ENCODE data around the gene CDH9. TPM values are rescaled to one million over a fixed set of nuclear protein-coding genes. Genes with fewer than 3 reads are reported as not detected.
A peak's percentile ranks its signal among the peaks of the same experiment; 100 is the strongest.

Gene CDH9
- 2.7 TPM for total RNA-seq

DNA sequence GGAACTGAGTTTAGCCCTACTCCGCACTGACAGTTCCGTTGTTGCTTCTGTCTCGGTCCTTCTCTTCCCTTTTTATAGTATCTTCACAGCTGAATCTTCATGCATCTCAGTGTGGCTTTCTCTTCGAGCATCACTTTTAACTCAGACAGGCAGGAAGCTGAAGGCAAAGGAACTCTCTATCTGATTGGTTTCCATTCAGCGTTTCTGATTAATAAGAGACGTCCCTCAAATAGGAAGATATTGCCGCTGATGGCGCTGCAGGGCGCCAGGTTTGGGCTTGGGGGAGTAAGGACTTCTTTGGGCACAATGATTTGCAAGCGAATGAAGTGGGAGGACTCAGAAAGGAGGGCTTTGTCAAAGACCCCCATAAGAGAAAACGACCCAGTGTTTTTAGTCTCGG, at the start of gene CDH9:
Gene CDH9 (minus strand): TSS at position 111 of the 400 bp plus-strand sequence. CDS start 50,253 bp downstream, outside the sequence.
- DNase-seq (ENCODE audit: low read depth in 2 of 3, low spot score in 2 of 3), result peak in 1 of 3 donors; percentile 28

DNA sequence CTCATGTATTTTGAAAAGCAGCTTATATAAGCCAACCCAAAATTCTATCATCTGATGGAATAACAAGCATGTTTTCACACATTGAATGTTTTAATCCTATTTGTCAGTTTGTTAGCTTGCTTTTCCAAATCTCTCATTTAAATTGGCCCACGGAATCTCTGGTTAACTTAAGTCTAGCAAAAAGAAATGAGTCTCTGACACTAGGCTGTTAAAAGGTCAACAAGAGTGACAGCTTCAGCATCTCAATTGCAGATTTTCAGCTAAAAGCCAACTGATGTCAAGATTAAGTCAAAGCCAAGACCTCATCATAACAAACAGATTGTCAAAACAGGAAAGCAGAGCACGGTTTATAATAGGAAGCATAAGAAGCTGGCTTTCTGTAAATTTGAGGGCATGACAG, 49.4 kb upstream of the CDH9 start:
- DNase-seq (ENCODE audit: low read depth in 2 of 3, low spot score in 2 of 3), result no peak

GRCh38 chr5:27083449-27084415, 45.3 kb upstream of the CDH9 start:
- no peak for DNase-seq (ENCODE audit: low read depth in 2 of 3, low spot score in 2 of 3)

DNA sequence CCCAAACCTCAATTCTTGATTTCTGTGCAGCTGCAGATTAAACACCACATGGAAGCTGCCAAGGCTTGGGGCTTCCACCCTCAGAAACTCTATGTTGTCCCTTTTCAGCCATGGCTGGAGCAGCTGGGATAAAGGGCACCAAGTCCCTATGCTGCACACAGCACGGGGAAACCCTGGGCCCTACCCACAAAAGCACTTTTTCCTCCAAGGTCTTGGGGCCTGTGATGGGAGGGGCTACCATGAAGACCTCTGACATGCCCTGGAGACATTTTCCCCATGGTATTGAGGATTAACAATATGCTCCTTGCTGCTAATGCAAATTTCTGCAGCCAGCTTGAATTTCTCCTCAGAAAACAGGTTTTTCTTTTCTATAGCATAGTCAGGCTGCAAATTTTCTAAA, 41.8 kb upstream of the CDH9 start:
- DNase-seq (ENCODE audit: low read depth in 2 of 3, low spot score in 2 of 3), result no peak

GRCh38 chr5:27062451-27062850, 24.1 kb upstream of the CDH9 start:
- DNase-seq (ENCODE audit: low read depth in 2 of 3, low spot score in 2 of 3), result peak in 1 of 3 donors; percentile 59

DNA sequence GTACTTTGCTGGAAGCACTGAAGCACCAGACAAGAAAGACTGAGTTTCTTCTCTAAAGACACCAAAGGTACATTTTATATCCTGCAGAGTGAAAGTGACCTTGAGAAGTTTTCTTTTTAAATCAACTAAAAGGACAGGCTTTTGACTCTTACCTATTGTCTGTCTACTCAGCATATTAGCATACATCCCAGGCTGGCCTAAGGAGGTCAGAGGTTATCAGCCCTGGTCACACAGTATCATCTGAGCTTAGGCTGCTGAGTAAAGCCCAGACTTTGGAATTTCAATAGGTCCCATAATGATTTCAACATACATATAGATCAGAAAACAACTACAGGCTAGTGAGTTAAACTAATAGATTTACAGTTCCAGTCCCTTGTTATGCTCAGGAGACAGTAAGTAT, 10.1 kb upstream of the CDH9 start:
- no peak for DNase-seq (ENCODE audit: low read depth in 2 of 3, low spot score in 2 of 3)

DNA sequence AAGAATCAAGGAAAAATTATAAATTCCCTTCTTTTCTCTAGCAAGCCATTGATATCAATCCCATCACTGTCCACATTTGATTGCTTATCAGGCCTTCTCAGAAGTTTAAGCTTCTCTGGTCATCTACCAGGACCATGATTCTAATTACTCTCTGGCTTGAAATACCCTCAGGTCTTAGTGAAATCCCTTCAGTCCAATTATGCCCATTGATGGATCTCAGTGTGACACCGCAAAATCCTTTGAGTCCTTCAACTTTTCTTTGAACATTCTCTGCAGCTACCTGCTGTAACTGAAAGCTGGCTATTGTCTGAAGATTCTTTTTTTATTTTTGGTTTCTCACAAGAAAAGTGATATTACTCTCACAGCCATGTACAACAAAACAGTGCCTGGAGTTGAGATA, 3.0 kb upstream of the CDH9 start:
- no peak for DNase-seq (ENCODE audit: low read depth in 2 of 3, low spot score in 2 of 3)

- DNase-seq (ENCODE audit: low read depth in 2 of 3, low spot score in 2 of 3), result no peak
Measured at GRCh38 chr5:27034565-27034964, 3.8 kb downstream of the CDH9 start.

- no peak for DNase-seq (ENCODE audit: low read depth in 2 of 3, low spot score in 2 of 3)
Measured at GRCh38 chr5:27026801-27027200, 11.6 kb downstream of the CDH9 start.

- DNase-seq (ENCODE audit: low read depth in 2 of 3, low spot score in 2 of 3), result no peak
Measured at GRCh38 chr5:27026063-27026462, 12.3 kb downstream of the CDH9 start.

- no peak for DNase-seq (ENCODE audit: low read depth in 2 of 3, low spot score in 2 of 3)
Measured at GRCh38 chr5:27021471-27021870, 16.9 kb downstream of the CDH9 start.

- DNase-seq (ENCODE audit: low read depth in 2 of 3, low spot score in 2 of 3), result peak in 2 of 3 donors; percentile 41 to 79
Measured at GRCh38 chr5:27020973-27021372, 17.4 kb downstream of the CDH9 start.

DNA sequence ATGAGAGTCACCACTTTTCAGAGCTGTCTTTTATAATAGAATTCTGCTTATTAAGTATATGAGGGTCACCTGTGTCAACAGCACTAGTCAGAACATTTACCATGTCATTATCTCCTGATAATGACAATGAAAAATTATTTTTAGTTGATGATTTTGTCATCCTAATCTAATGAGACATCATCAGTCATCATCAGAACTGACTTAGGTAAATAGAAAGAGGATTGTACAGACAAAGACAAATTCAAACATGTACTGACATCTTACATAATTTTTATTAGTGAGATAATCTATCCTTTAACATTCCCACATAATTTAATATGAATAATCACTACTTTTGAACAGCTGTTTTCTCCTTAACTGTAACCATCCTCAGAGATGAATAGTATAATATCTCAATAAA, 22.6 kb downstream of the CDH9 start:
- no peak for DNase-seq (ENCODE audit: low read depth in 2 of 3, low spot score in 2 of 3)

GRCh38 chr5:27011274-27011673, 27.1 kb downstream of the CDH9 start:
- DNase-seq (ENCODE audit: low read depth in 2 of 3, low spot score in 2 of 3), result no peak

GRCh38 chr5:27010646-27011045, 27.7 kb downstream of the CDH9 start:
- DNase-seq (ENCODE audit: low read depth in 2 of 3, low spot score in 2 of 3), result no peak

- no peak for DNase-seq (ENCODE audit: low read depth in 2 of 3, low spot score in 2 of 3)
Measured at GRCh38 chr5:27009540-27009915, 28.9 kb downstream of the CDH9 start.

DNA sequence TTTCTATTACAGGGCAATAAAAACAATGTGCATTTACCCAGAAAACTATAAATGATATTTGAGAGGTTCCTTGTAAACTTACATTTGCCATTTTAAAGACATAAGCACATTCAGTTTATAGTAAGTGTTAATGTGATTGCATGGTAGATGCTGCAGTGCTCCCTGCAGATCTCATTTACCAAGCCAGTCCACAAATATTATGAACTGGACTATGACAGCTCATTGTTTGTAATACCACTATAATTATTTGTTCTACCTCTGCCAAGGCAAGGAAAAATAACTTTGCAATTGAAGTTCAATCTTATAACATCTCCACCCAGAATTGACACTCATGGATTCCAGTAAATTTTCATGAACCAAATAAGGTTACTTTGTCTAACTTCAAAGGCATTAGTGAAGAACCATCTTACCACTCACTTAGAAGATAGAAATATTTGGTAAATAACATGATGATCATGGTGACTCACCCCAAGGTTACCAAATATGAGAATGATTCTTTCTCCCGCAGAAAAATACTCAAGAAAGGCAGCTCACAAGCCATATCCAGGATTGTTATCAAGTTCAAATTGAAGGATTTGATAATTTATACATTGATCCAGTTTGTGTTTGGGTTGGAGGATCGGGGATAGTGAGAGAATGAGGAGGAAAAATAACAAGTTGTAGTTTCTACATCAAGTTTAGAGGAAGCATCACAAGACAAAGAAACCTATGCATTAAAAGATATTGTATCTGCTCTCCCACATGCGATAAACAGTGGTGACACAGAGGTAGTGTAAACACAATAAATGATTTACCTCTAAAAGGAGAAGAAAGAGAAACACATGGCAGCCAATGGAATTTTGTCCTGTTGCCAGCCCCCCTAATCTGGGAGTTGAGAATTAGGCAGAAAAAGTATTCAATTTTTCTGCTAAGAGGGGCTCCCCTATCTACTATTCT, 29.5 kb downstream of the CDH9 start:
- DNase-seq (ENCODE audit: low read depth in 2 of 3, low spot score in 2 of 3), result no peak

DNA sequence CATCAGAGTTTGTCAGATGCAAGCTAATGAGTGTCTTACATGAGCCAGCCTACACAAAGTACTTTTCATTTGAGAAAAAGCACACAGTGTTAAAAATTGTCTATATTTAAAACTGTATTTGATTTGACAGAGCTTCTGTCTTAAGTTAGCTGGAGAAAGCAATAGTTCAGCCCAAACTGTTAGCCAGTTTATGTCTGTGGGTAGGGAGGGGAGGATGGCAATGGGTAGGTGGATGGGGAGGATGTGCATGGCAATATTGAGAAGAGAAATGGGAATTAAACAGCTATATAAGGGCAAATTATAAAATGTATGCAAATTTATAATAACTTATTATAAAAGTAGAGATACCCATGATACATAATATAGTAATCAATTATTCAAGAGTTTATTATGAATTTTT, 31.3 kb downstream of the CDH9 start:
- no peak for DNase-seq (ENCODE audit: low read depth in 2 of 3, low spot score in 2 of 3)

DNA sequence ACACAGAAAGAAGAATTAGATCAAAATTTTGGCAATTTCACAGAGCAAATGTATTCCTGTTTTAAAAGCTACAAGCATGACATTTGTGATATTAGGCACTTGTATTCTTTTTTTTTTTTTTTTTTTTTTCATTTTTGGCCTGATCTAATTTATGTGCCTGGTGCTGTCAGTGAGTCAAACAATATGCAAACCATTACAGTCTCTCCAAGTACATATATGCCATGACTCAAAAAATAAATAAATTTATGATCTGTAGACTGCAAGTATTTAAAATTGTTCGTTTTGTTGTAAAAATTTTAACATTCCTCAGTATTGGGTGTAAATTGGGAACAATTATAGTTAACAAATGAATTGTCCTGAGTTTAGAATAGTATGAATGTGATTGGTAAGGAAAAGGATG, 51.4 kb downstream of the CDH9 start:
- no peak for DNase-seq (ENCODE audit: low read depth in 2 of 3, low spot score in 2 of 3)

GRCh38 chr5:26981750-26982149, 56.6 kb downstream of the CDH9 start:
- no peak for DNase-seq (ENCODE audit: low read depth in 2 of 3, low spot score in 2 of 3)

DNA sequence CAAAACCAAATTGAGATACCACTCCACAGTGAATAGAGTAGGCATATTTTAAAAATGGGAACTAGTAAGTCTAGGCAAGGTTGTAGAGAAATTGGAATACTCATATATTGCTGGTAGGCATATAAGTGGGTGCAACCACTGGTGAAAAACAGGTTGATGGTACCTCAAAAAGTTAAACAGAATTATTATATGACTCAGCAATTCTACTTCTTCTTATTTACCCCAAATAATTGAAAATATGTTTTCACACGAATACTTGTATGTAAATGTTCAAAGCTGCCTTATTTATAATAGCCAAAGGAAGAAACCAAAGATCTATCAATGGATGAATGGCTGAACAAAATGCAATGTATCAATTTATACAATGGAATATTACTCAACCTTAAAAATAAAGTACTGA, 79.1 kb downstream of the CDH9 start:
- DNase-seq (ENCODE audit: low read depth in 2 of 3, low spot score in 2 of 3), result no peak

All from hematopoietic multipotent progenitor cell (in vitro differentiated cells).